IMR-90 (cell line): ENCODE data around the gene TCEAL1. TPM values are rescaled to one million over a fixed set of nuclear protein-coding genes. Genes with fewer than 3 reads are reported as not detected.

Experiments used
- ATAC-seq: fragments of 200-7000 bp; cut with Tn5 transposase; 2 replicates; pipeline ENCODE4 v1.9.1; 2020; ENCODE audit warnings: low read depth, mild to moderate bottlenecking, moderate library complexity
- BruUV-seq: library from RNA; stranded (reverse); fragments of 400-500 nt; replicated peaks from 2 replicates; lab custom pipeline; 2021; lab: Mats Ljungman, UMichigan
- CTCF ChIA-PET: fragments of 300-600 bp; formaldehyde crosslinking; extraction: SDS; loops from one replicate; lab custom pipeline; 2021; ENCODE audit warnings: antibody characterized with exemption; lab: Yijun Ruan, JAX
- POLR2A ChIA-PET: fragments of 300-600 bp; sonication (Branson Sonifier 250); formaldehyde crosslinking; loops from one replicate; lab custom pipeline; 2022; ENCODE audit warnings: antibody characterized with exemption; ENCODE audit not compliant: unreplicated experiment; lab: Charles Lee
- DNase-seq: peaks from one replicate; pipeline ENCODE4 v3.0.0; 2013
- H2AFZ ChIP-seq: replicated peaks from 2 replicates; pipeline ENCODE3; 2013; ENCODE audit warnings: low read length, mild to moderate bottlenecking; ENCODE audit not compliant: poor library complexity
- H2AK5ac ChIP-seq: 2 replicates; pipeline ENCODE4 v1.6.1; 2013; ENCODE audit warnings: low read depth, low read length, inconsistent platforms
- H2AK9ac ChIP-seq: replicated peaks from 2 replicates; pipeline ENCODE3; 2013; ENCODE audit warnings: mild to moderate bottlenecking, low read depth, low read length, moderate library complexity; ENCODE audit not compliant: poor library complexity
- H2BK120ac ChIP-seq: 2 replicates; pipeline ENCODE4 v1.6.1; 2013; ENCODE audit warnings: low read depth, low read length, inconsistent platforms
- H2BK15ac ChIP-seq: 3 replicates; pipeline ENCODE4 v1.6.1; 2013; ENCODE audit warnings: low read depth, low read length, inconsistent platforms
- H2BK20ac ChIP-seq: 2 replicates; pipeline ENCODE4 v1.6.1; 2013; ENCODE audit warnings: low read depth, mild to moderate bottlenecking, inconsistent platforms, low read length, moderate library complexity
- H2BK5ac ChIP-seq: 2 replicates; pipeline ENCODE4 v1.6.1; 2013; ENCODE audit warnings: mild to moderate bottlenecking, low read depth, low read length, inconsistent platforms; ENCODE audit not compliant: poor library complexity, severe bottlenecking
- H3K14ac ChIP-seq: replicated peaks from 2 replicates; pipeline ENCODE4 v1.6.1; 2013; ENCODE audit warnings: low read depth, low read length, inconsistent platforms
- H3K18ac ChIP-seq: 2 replicates; pipeline ENCODE4 v1.6.1; 2013; ENCODE audit warnings: low read depth, low read length, control low read depth
- H3K23ac ChIP-seq: 2 replicates; pipeline ENCODE4 v1.6.1; 2013; ENCODE audit warnings: low read depth, low read length, inconsistent platforms
- H3K27ac ChIP-seq: 2 replicates; pipeline ENCODE4 v1.5.1; 2013; ENCODE audit warnings: mild to moderate bottlenecking, control low read depth, low read length; ENCODE audit not compliant: insufficient read depth
- H3K27me3 ChIP-seq: 2 replicates; pipeline ENCODE4 v1.6.1; 2013; ENCODE audit warnings: low read length; ENCODE audit not compliant: control insufficient read depth, insufficient read depth
- H3K36me3 ChIP-seq: 2 replicates; pipeline ENCODE4 v1.6.1; 2013; ENCODE audit warnings: low read length, mixed read lengths; ENCODE audit not compliant: control insufficient read depth, insufficient read depth
- H3K4ac ChIP-seq: 2 replicates; pipeline ENCODE4 v1.6.1; 2013; ENCODE audit warnings: low read depth, low read length, inconsistent platforms
- H3K4me1 ChIP-seq: 2 replicates; pipeline ENCODE4 v1.6.1; 2013; ENCODE audit warnings: low read length, mixed read lengths; ENCODE audit not compliant: control insufficient read depth, insufficient read depth
- H3K4me2 ChIP-seq: 2 replicates; pipeline ENCODE4 v1.6.1; 2013; ENCODE audit warnings: low read depth, mild to moderate bottlenecking, control low read depth, low read length, moderate library complexity
- H3K4me3 ChIP-seq: 2 replicates; pipeline ENCODE4 v1.5.1; 2013; ENCODE audit warnings: low read depth, mild to moderate bottlenecking, control low read depth, low read length, moderate library complexity; ENCODE audit not compliant: insufficient read depth
- H3K56ac ChIP-seq: 2 replicates; pipeline ENCODE4 v1.6.1; 2013; ENCODE audit warnings: low read length, inconsistent platforms; ENCODE audit not compliant: insufficient read depth; ENCODE audit errors: extremely low read depth
- H3K79me1 ChIP-seq, 2 experiments: 2 replicates each; pipeline ENCODE4 v1.6.1; 2013; ENCODE audit warnings: low read length in 2 of 2, inconsistent platforms in 1 of 2, low read depth in 1 of 2
- H3K9ac ChIP-seq: 2 replicates; pipeline ENCODE4 v1.6.1; 2013; ENCODE audit warnings: low read depth, low read length, control low read depth
- H3K9me1 ChIP-seq: 2 replicates; pipeline ENCODE4 v1.6.1; 2013; ENCODE audit warnings: low read length, inconsistent platforms; ENCODE audit not compliant: insufficient read depth
- H3K9me3 ChIP-seq: 2 replicates; pipeline ENCODE4 v1.6.1; 2013; ENCODE audit warnings: low read length; ENCODE audit not compliant: control insufficient read depth, insufficient read depth
- H4K20me1 ChIP-seq: 2 replicates; pipeline ENCODE4 v1.6.1; 2013; ENCODE audit warnings: low read length, inconsistent platforms; ENCODE audit not compliant: insufficient read depth
- H4K5ac ChIP-seq: 2 replicates; pipeline ENCODE4 v1.6.1; 2013; ENCODE audit warnings: mild to moderate bottlenecking, low read depth, low read length, control low read depth
- H4K8ac ChIP-seq, 2 experiments: 2 replicates each; pipeline ENCODE4 v1.6.1; 2013; ENCODE audit warnings: low read depth in 2 of 2, low read length in 2 of 2, control low read depth in 1 of 2, inconsistent platforms in 1 of 2
- H4K91ac ChIP-seq: 2 replicates; pipeline ENCODE4 v1.6.1; 2013; ENCODE audit warnings: low read depth, low read length, inconsistent platforms; ENCODE audit not compliant: insufficient read depth
- BHLHE40 ChIP-seq: fragments of 150-350 bp; IDR thresholded peaks from 2 replicates; pipeline ENCODE4 v1.6.1; 2016; ENCODE audit warnings: mild to moderate bottlenecking, low read depth, low read length
- CEBPB ChIP-seq: IDR thresholded peaks from 2 replicates; pipeline ENCODE4 v1.6.1; 2012; ENCODE audit warnings: low read depth, low read length, improper control_type of control experiment
- CHD1 ChIP-seq: IDR thresholded peaks from 2 replicates; pipeline ENCODE4 v1.6.1; 2012; ENCODE audit warnings: low read depth, low read length, improper control_type of control experiment
- FOS ChIP-seq: fragments of 150-350 bp; IDR thresholded peaks from 2 replicates; pipeline ENCODE4 v1.6.1; 2016; ENCODE audit warnings: low read depth, low read length
- MAZ ChIP-seq: IDR thresholded peaks from 2 replicates; pipeline ENCODE4 v1.6.1; 2012; ENCODE audit warnings: low read depth, mild to moderate bottlenecking, low read length, improper control_type of control experiment, moderate library complexity, borderline replicate concordance
- MXI1 ChIP-seq: IDR thresholded peaks from 2 replicates; pipeline ENCODE4 v1.6.1; 2012; ENCODE audit warnings: low read depth, mild to moderate bottlenecking, low read length, moderate library complexity, borderline replicate concordance
- NFE2L2 ChIP-seq: fragments of 150-350 bp; IDR thresholded peaks from 2 replicates; pipeline ENCODE4 v1.6.1; 2016; ENCODE audit warnings: low read depth, mild to moderate bottlenecking, low read length
- RAD21 ChIP-seq: IDR thresholded peaks from 2 replicates; pipeline ENCODE4 v1.6.1; 2012; ENCODE audit warnings: low read length, improper control_type of control experiment
- RCOR1 ChIP-seq: IDR thresholded peaks from 2 replicates; pipeline ENCODE4 v1.6.1; 2012; ENCODE audit warnings: mild to moderate bottlenecking, low read length, improper control_type of control experiment; ENCODE audit not compliant: insufficient replicate concordance
- RFX5 ChIP-seq: IDR thresholded peaks from 2 replicates; pipeline ENCODE4 v1.8.0; 2012; ENCODE audit warnings: low read depth, mild to moderate bottlenecking, low read length, moderate library complexity
- SMC3 ChIP-seq: fragments of 150-350 bp; IDR thresholded peaks from 2 replicates; pipeline ENCODE4 v1.6.1; 2016; ENCODE audit warnings: low read depth, mild to moderate bottlenecking, antibody characterized with exemption, low read length, moderate library complexity
- WGBS, 2 experiments: methylation state at CpG; one replicate each; pipeline versions ENCODE4 v1.1.5 to v1.1.7; 2013; ENCODE audit warnings: missing lambda C conversion rate in 2 of 2; ENCODE audit not compliant: insufficient read length in 1 of 2; ENCODE audit errors: extremely low coverage in 2 of 2; 5-methylcytosine and 5-hydroxymethylcytosine counted together
- dilution Hi-C: fragments of 300-500 bp; cut with HindIII; formaldehyde crosslinking; loops from one replicate; pipeline ENCODE4 v1.14.3; 2018; ENCODE audit warnings: low sequenced_read_pairs; ENCODE audit not compliant: unreplicated experiment
- in situ Hi-C: fragments of 300-500 bp; cut with MboI; formaldehyde crosslinking; loops from 3 replicates; pipeline ENCODE4 v1.14.3; 2019; ENCODE audit warnings: low sequenced_read_pairs, inconsistent platforms, mixed read lengths
- intact Hi-C: fragments of 100-400 bp; cut with micrococcal nuclease; formaldehyde crosslinking; loops from 2 replicates; pipeline ENCODE4 v1.10.0; 2022
- polyA plus RNA-seq, 3 experiments: library from polyadenylated mRNA; depleted of rRNA; stranded (reverse); fragments of >200 nt; gene quantifications; 2 replicates each; pipeline ENCODE4 v1.2.3, GENCODE V29; 2012; ENCODE audit warnings: low replicate concordance in 1 of 3
- total RNA-seq: library from RNA; depleted of rRNA; stranded (reverse); fragments of >200 nt; gene quantifications from 2 replicates; pipeline ENCODE4 v1.2.3, GENCODE V29; 2012
- TF ChIP-seq, protein P1 (sequence below): fragments of 150-350 bp; IDR thresholded peaks from 2 replicates; pipeline ENCODE4 v1.6.1; 2017; ENCODE audit warnings: mild to moderate bottlenecking, antibody characterized with exemption, low read length, low read depth
- TF ChIP-seq, protein P2 (sequence below): fragments of 150-350 bp; IDR thresholded peaks from 2 replicates; pipeline ENCODE4 v1.6.1; 2016; ENCODE audit warnings: low read depth, mild to moderate bottlenecking, low read length, moderate library complexity, borderline replicate concordance

TCEAL1 gene
- total and polyA plus RNA-seq, 2 of the 4 experiments (the other 2 are of a cell fraction), result 9.1 to 21.8 TPM

DNA sequence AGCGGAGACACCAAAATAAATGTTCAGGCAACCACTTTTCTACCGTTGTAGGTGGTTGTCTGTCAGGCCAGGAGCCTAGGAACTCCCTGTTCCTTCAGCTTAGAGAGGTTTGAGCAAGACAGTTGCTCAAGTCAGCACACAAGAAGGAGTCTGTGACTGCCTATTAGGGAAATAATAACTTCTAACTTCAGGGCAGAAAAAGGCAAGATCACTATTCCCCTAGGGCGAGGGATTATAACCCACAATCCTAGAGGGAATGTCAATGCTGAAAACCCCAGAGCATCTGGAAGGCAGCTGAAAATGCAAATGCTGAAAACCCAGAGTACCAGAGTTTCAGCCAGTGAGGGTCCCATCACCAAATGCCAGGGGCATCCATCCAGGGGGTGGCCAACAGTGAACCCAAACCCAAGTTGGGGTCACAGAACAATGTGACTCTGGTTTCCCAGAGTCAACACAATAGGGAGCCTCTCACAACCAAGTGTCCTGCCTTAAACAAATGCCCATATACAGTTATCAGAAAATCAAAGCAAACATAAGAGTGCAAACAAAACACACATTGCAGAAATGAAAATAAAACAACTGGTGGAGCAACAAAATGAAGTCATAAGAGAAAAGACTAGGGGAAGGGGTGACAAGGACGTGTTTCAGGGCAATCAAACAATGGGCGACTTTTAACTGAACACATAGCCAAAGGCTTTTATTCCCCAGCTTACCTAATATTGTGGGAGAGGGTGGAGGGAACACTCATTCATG is 30.1 kb downstream of the TCEAL1 start:
- Histone ChIP-seq H3K27ac (no peak overlapping the region), H4K91ac (no peak overlapping the region), H4K20me1 (no peaks in the 10 kb centered on the region), H2AK9ac (no peak overlapping the region), H3K56ac (no peak overlapping the region), H2AFZ (no peak overlapping the region), H3K27me3 (peaks cover 2% of the 10 kb centered on the region; the same call in 1 of the 2 replicates), H3K9me3 (no peaks in the 10 kb centered on the region), H2BK5ac (no peak overlapping the region), H2BK15ac (no peak overlapping the region), H2BK20ac (no peak overlapping the region; the same call in 1 of the 2 replicates), H3K14ac (no peak overlapping the region), H3K18ac (no peak overlapping the region), H4K5ac (no peak overlapping the region), H3K4me2 (no peak overlapping the region), H3K9ac (no peak overlapping the region), H4K8ac (no peak overlapping the region), H3K9me1 (no peaks in the 10 kb centered on the region), H3K4me3 (no peak overlapping the region), H2BK120ac (no peak overlapping the region), H3K4ac (no peak overlapping the region), H3K36me3 (no peaks in the 10 kb centered on the region), H3K23ac (no peak overlapping the region), H2AK5ac (no peak overlapping the region), H3K4me1 (no peaks in the 10 kb centered on the region), H3K79me1 (no peaks in the 10 kb centered on the region)
- TF ChIP-seq BHLHE40 (no peak), MAZ (no peak), RFX5 (no peak), NFE2L2 (no peak), RAD21 (no peak), CEBPB (no peak), CHD1 (no peak), MXI1 (no peak), RCOR1 (no peak), SMC3 (no peak), FOS (no peak)
- TF ChIP-seq, protein P1, sequence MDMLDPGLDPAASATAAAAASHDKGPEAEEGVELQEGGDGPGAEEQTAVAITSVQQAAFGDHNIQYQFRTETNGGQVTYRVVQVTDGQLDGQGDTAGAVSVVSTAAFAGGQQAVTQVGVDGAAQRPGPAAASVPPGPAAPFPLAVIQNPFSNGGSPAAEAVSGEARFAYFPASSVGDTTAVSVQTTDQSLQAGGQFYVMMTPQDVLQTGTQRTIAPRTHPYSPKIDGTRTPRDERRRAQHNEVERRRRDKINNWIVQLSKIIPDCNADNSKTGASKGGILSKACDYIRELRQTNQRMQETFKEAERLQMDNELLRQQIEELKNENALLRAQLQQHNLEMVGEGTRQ, result no peak
- TF ChIP-seq, protein P2, sequence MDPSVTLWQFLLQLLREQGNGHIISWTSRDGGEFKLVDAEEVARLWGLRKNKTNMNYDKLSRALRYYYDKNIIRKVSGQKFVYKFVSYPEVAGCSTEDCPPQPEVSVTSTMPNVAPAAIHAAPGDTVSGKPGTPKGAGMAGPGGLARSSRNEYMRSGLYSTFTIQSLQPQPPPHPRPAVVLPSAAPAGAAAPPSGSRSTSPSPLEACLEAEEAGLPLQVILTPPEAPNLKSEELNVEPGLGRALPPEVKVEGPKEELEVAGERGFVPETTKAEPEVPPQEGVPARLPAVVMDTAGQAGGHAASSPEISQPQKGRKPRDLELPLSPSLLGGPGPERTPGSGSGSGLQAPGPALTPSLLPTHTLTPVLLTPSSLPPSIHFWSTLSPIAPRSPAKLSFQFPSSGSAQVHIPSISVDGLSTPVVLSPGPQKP, result no peak
- DNase-seq, result no peak
- intact Hi-C loops (no loop called here), dilution Hi-C loops (no loop called here), in situ Hi-C loops (no loop called here)
- ChIA-PET POLR2A (no interaction called here), CTCF (interaction anchor here (0.6 to 0.7 kb wide), 2 partner anchors 38 to 110 kb away, joined by 3 to 5 read pairs; no protein-coding TSS in a partner anchor)
- no peak for ATAC-seq
- WGBS, 2 experiments, result no CpG with 5 or more reads among the region's 5 CpGs
- no TSS peak for BruUV-seq
